Gastroesophageal sphincter (tissue), 3 donors: ENCODE results near the gene ACOT11.

Experiments used
- CTCF ChIP-seq, 4 experiments: fragments of 200-600 bp in 2 of 4; fragments of 450-650 bp in 2 of 4; sonication (generic) in 1 of 4; IDR thresholded peaks; one replicate each; pipeline ENCODE4 v1.5.1; 2017 to 2019; ENCODE audit warnings: antibody characterized with exemption in 4 of 4, mild to moderate bottlenecking in 2 of 4, moderate library complexity in 2 of 4
- EP300 ChIP-seq: sonication (generic); formaldehyde crosslinking; IDR thresholded peaks from one replicate; pipeline ENCODE4 v1.6.1; 2017; ENCODE audit warnings: antibody characterized with exemption, mild to moderate bottlenecking
- POLR2A ChIP-seq, 2 donors: fragments of 450-650 bp; IDR thresholded peaks; one replicate each; pipeline ENCODE4 v1.6.1; 2017; ENCODE audit warnings: antibody characterized with exemption in 2 of 2, mild to moderate bottlenecking in 2 of 2, moderate library complexity in 1 of 2
- POLR2AphosphoS5 ChIP-seq: sonication (generic); formaldehyde crosslinking; IDR thresholded peaks from one replicate; pipeline ENCODE4 v1.6.1; 2017; ENCODE audit warnings: antibody characterized with exemption

DNA sequence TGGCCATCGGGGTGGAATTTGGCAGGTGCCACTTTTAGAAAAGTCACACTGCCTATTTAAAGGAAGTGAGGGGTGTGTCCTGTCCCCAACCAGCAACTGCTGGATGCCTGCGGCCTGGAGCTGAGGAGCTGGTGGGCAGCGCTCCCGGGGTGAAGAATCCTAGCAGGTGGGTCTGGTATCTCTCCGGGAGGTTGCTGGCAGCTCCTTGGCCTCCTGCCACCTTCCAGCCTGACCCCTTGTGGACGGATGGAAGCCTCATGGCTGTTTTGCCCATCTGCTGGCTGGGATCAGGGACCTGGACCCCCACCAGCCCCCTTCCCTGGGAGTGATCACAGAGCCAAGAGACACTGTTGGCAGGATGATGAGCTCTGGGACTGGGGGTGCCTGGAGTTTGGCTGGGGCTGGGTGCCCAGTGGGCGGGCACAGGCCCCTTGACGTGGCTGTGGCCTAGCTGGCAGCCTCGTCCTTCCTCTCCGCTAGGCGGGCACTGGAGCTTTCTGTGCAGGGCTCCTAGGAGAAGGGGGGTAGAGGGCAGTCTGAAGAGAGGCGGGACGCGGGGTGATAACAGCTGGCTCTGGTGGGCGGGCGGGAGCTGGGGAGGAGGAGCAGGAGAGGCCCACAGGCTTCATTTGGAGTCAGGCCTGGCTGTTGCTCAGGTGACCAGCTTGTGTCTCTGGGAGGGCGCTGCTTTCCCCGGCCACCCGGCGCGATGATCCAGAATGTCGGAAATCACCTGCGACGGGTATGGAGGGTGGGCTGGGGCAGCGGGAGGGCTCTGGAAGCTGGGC, at the start of gene ACOT11:
- TF ChIP-seq CTCF (IDR thresholded peaks at IDR 0.05) = peak in 3 of 4 experiments; percentile 77 to 86 (median 79)
- TF ChIP-seq EP300 = no peak
- peak; percentile 88 for TF ChIP-seq POLR2AphosphoS5
- TF ChIP-seq POLR2A (IDR thresholded peaks at IDR 0.05) = peak; percentile 23 to 38
